Fibroblast of skin of left biceps (primary cell): ENCODE data around the gene TOR1B.

Experiments
- DNase-seq, 2 experiments: peaks; one replicate each; pipeline ENCODE4 v3.0.0-alpha.2; 2013; ENCODE audit warnings: low read depth in 2 of 2

Gene TOR1B

GRCh38 chr9:129845373-129845772 lies 42.4 kb downstream of the TOR1B start:
- no peak for DNase-seq

GRCh38 chr9:129848712-129849441 lies 45.9 kb downstream of the TOR1B start:
- no peak for DNase-seq

- no peak for DNase-seq
Observed at GRCh38 chr9:129849901-129850300, 46.9 kb downstream of the TOR1B start.

- DNase-seq, result no peak
Observed at GRCh38 chr9:129850821-129851550, 48.0 kb downstream of the TOR1B start.

GRCh38 chr9:129851821-129852220 lies 48.8 kb downstream of the TOR1B start:
- no peak for DNase-seq

- DNase-seq, result no peak
Observed at GRCh38 chr9:129852579-129852978, 49.6 kb downstream of the TOR1B start.

- DNase-seq, result no peak
Observed at GRCh38 chr9:129853614-129854013, 50.6 kb downstream of the TOR1B start.

GRCh38 chr9:129854588-129855110 lies 51.7 kb downstream of the TOR1B start:
- DNase-seq, result no peak

- no peak for DNase-seq
Observed at GRCh38 chr9:129857207-129857606, 54.2 kb downstream of the TOR1B start.

GRCh38 chr9:129858167-129858962 lies 55.4 kb downstream of the TOR1B start:
- DNase-seq, result no peak
